Osteocyte (in vitro differentiated cells): ENCODE measurements around the gene FAM13A. TPM values are rescaled to one million over a fixed set of nuclear protein-coding genes. Genes with fewer than 3 reads are reported as not detected.
"Not testable (repeated sequence)": the region's sequence is repeated elsewhere in the genome, so short reads cannot be mapped to it uniquely, and the experiment has no call there.

Experiments used
- DNase-seq: peaks from one replicate; pipeline ENCODE4 v3.0.0; 2021; ENCODE audit warnings: mixed read lengths; ENCODE audit not compliant: unreplicated experiment; ENCODE audit errors: extremely low spot score
- H3K27ac Mint-ChIP-seq: one replicate; pipeline ENCODE4 v1.8.0; 2021; ENCODE audit warnings: mild to moderate bottlenecking, mixed read lengths; ENCODE audit not compliant: unreplicated experiment
- H3K27me3 Mint-ChIP-seq: one replicate; pipeline ENCODE4 v1.8.0; 2021; ENCODE audit warnings: mixed read lengths; ENCODE audit not compliant: unreplicated experiment
- H3K36me3 Mint-ChIP-seq: one replicate; pipeline ENCODE4 v1.8.0; 2021; ENCODE audit warnings: mixed read lengths; ENCODE audit not compliant: unreplicated experiment
- H3K4me1 Mint-ChIP-seq: one replicate; pipeline ENCODE4 v1.8.0; 2021; ENCODE audit warnings: mixed read lengths; ENCODE audit not compliant: unreplicated experiment
- H3K4me3 Mint-ChIP-seq: one replicate; pipeline ENCODE4 v1.8.0; 2021; ENCODE audit warnings: mild to moderate bottlenecking, moderate library complexity, mixed read lengths; ENCODE audit not compliant: unreplicated experiment
- H3K9me3 Mint-ChIP-seq: one replicate; pipeline ENCODE4 v1.8.0; 2021; ENCODE audit warnings: mixed read lengths; ENCODE audit not compliant: unreplicated experiment
- total RNA-seq: library from RNA; stranded (reverse); gene quantifications from 2 replicates; pipeline ENCODE4 v1.2.1, GENCODE V29; 2021
- TF ChIP-seq, protein P1 (sequence below): fragments of 200-600 bp; sonication (generic); IDR thresholded peaks from 2 replicates; pipeline ENCODE4 v1.5.0; 2021; ENCODE audit warnings: antibody characterized with exemption, mild to moderate bottlenecking, moderate library complexity

Gene FAM13A
- total RNA-seq, 1 donor from 2014 or later = 18.5 TPM

- Mint-ChIP-seq H3K27ac (no peak overlapping the region), H3K9me3 (no peaks in the 10 kb centered on the region), H3K36me3 (no peaks in the 10 kb centered on the region)
Measured at GRCh38 chr4:89070041-89070440, 13.1 kb upstream of the FAM13A start.

DNA sequence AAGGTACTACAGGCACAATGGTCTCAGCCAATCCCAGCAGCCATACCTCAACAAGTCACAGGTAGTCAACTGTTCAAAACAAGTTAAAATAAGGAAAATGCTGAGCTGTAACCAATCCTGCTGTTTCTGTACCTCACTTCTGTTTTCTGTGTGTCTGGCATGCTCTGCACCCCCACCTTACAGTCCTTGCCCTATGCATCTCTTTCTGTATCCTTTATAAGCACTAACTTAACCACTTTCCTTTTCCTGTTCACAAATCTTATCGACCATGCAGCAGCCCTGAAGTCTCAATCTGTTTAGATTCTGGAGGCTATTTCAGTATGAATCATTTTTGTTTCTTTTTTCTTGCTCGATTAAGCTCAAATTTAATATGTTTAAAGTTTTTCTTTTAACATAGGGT is 12.5 kb upstream of the FAM13A start:
- H3K4me3 Mint-ChIP-seq = no peak overlapping the region
- TF ChIP-seq, protein P1, sequence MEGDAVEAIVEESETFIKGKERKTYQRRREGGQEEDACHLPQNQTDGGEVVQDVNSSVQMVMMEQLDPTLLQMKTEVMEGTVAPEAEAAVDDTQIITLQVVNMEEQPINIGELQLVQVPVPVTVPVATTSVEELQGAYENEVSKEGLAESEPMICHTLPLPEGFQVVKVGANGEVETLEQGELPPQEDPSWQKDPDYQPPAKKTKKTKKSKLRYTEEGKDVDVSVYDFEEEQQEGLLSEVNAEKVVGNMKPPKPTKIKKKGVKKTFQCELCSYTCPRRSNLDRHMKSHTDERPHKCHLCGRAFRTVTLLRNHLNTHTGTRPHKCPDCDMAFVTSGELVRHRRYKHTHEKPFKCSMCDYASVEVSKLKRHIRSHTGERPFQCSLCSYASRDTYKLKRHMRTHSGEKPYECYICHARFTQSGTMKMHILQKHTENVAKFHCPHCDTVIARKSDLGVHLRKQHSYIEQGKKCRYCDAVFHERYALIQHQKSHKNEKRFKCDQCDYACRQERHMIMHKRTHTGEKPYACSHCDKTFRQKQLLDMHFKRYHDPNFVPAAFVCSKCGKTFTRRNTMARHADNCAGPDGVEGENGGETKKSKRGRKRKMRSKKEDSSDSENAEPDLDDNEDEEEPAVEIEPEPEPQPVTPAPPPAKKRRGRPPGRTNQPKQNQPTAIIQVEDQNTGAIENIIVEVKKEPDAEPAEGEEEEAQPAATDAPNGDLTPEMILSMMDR = no peak
- DNase-seq = no peak
- no peaks in the 10 kb centered on the region for H3K4me1 Mint-ChIP-seq
- H3K9me3 Mint-ChIP-seq = no peaks in the 10 kb centered on the region
- peaks cover 15% of the 10 kb centered on the region for H3K27me3 Mint-ChIP-seq
- H3K36me3 Mint-ChIP-seq = no peaks in the 10 kb centered on the region
- no peak overlapping the region for H3K27ac Mint-ChIP-seq

More at GRCh38 chr4:89070041-89070440, 13.1 kb upstream of the FAM13A start:
- TF ChIP-seq, protein P1 = no peak
- Mint-ChIP-seq H3K27me3 (peaks cover 15% of the 10 kb centered on the region), H3K4me3 (no peak overlapping the region), H3K4me1 (no peaks in the 10 kb centered on the region)
- no peak for DNase-seq

DNA sequence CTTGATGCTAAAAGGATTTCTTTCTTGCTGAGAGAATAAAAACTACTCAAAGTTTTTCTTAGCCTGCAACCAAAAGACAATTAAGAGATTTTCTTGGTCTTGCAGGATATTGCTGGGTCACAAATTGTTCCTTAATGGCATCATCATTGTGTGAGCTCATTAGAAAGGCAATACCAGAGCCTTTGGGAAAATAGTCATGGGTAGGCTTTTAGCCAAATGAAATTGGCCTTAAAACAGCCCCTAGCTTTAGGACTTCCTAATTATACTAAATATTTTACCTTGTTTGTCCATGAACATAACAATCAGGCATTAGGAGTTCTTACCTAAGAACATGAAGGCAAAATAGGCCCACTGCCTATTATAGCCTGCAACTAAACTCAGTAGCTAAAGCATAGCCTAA is 10.4 kb upstream of the FAM13A start:
- H3K27ac Mint-ChIP-seq = no peak overlapping the region
- H3K9me3 Mint-ChIP-seq = no peaks in the 10 kb centered on the region
- peaks cover 15% of the 10 kb centered on the region for H3K27me3 Mint-ChIP-seq
- no peak for DNase-seq
- no peaks in the 10 kb centered on the region for H3K36me3 Mint-ChIP-seq
- TF ChIP-seq, protein P1 = no peak
- H3K4me1 Mint-ChIP-seq = no peaks in the 10 kb centered on the region
- no peak overlapping the region for H3K4me3 Mint-ChIP-seq

DNA sequence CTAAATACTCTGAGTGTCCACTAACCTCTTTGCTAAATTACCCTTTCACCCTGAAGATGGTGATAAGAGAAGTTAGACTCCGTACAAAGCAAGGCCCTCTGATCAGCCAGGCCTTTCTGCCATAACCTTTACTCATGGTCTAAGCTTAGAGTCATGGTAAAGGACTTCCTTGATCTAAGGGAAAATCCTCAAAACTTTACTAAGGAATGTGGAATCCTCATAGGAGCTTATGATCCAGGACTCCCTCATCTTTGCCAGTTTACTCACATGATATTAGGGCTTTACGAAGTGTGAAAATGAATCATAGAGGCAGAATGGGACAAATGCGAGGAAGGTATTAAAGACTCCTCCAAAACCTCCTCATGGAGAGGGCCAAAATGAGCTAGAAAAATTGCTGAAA is 7.9 kb upstream of the FAM13A start:
- TF ChIP-seq, protein P1 = no peak
- H3K36me3 Mint-ChIP-seq = peaks cover 7% of the 10 kb centered on the region
- H3K4me3 Mint-ChIP-seq = no peak overlapping the region
- H3K9me3 Mint-ChIP-seq = peaks cover 13% of the 10 kb centered on the region
- no peak for DNase-seq
- no peaks in the 10 kb centered on the region for H3K4me1 Mint-ChIP-seq
- peaks cover 5% of the 10 kb centered on the region for H3K27me3 Mint-ChIP-seq
- no peak overlapping the region for H3K27ac Mint-ChIP-seq

- H3K27me3 Mint-ChIP-seq, DNase-seq, H3K27ac Mint-ChIP-seq, H3K36me3 Mint-ChIP-seq: not testable (repeated sequence)
- Mint-ChIP-seq H3K4me1 (peaks cover 41% of the 10 kb centered on the region), H3K9me3 (peaks cover 13% of the 10 kb centered on the region), H3K4me3 (peak overlapping the region; percentile 28)
Measured at GRCh38 chr4:89057844-89058243, 859 bp upstream of the FAM13A start.
